ENCODE data around the gene KRT33B. TPM values are rescaled to one million over a fixed set of nuclear protein-coding genes. Genes with fewer than 3 reads are reported as not detected.
"Not testable (repeated sequence)": the region's sequence is repeated elsewhere in the genome, so short reads cannot be mapped to it uniquely, and the experiment has no call there.

Gene KRT33B
- total RNA-seq, 4 donors from 2014 or later: not detected

DNA sequence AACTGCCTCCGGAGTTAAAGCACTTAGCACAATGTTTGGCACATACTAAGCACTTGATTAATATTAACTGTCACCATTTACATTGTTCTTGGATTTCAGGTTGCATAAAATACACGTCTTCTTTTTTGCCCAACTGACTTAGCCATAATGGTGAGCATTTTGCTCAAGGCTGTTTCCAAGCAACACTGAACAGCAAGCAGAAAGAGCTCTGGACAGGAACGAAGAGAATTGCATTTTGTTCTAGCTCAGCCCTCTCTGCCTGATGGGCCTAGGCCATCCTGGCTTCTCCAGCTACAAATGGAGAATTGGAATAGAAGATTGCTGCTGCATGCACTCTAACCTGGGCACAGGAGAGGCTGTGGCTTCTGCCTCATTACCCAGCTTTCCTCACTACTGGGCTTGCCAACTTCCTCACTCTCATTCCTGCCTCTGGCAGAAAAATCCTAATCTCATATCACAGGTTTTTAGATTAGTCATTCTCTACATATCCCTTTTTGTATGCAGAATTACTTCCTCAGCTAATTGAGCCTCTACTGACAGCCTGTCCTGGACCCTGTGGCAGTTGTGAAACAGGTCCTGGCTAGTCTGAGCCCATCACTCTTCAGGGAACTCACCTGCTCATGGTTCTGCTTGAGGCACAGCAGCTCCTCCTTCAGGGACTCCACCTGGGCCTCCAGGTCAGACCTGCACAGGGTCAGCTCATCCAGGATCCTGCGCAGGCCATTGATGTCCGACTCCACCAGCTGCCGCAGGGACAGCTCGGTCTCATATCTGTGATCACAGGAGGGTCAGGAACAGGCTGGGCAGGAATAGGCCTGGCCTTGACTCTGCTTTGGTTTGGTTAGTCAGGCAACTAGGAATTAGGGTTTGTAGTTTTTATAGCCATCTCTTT lies 21.5 kb downstream of the KRT33B start:
- DNase-seq: no peak
- Histone ChIP-seq H3K36me3 (no peaks in the 10 kb centered on the region), H3K4me3 (no peak overlapping the region), H3K27me3 (no peaks in the 10 kb centered on the region), H3K4me1 (no peaks in the 10 kb centered on the region), H3K9me3 (no peaks in the 10 kb centered on the region), H3K27ac (no peak overlapping the region)
- intact Hi-C loops (cut with DNase I; ENCODE audit: low total_unique reads): no loop called here
- TF ChIP-seq, protein P1, sequence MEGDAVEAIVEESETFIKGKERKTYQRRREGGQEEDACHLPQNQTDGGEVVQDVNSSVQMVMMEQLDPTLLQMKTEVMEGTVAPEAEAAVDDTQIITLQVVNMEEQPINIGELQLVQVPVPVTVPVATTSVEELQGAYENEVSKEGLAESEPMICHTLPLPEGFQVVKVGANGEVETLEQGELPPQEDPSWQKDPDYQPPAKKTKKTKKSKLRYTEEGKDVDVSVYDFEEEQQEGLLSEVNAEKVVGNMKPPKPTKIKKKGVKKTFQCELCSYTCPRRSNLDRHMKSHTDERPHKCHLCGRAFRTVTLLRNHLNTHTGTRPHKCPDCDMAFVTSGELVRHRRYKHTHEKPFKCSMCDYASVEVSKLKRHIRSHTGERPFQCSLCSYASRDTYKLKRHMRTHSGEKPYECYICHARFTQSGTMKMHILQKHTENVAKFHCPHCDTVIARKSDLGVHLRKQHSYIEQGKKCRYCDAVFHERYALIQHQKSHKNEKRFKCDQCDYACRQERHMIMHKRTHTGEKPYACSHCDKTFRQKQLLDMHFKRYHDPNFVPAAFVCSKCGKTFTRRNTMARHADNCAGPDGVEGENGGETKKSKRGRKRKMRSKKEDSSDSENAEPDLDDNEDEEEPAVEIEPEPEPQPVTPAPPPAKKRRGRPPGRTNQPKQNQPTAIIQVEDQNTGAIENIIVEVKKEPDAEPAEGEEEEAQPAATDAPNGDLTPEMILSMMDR (IDR thresholded peaks at IDR 0.05): no peak
- no peak for TF ChIP-seq POLR2A (IDR thresholded peaks at IDR 0.05)

DNA sequence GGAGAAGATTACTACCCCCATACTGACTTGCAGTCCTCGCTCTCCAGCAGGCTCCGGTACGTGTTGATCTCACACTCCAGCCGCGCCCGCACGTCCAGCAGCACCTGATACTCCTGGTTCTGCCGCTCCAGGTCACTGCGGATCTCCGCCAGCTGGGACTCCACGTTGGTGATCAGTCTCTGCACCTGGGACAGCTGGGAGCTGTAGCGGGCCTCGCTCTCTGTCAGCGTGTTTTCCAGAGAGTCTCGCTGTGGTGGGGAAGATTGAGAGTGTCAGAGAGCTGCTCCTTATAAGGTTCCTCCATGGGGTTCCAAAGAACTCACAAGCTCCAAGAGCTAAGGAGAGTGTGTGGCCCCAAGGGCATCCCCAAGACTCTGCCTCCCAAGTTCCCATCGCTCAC lies 23.2 kb downstream of the KRT33B start:
- DNase-seq; H3K27me3 ChIP-seq; H3K4me3 ChIP-seq; H3K36me3 ChIP-seq; H3K9me3 ChIP-seq; H3K27ac ChIP-seq; intact Hi-C loops (cut with DNase I; ENCODE audit: low total_unique reads); H3K4me1 ChIP-seq: not testable (repeated sequence)

DNA sequence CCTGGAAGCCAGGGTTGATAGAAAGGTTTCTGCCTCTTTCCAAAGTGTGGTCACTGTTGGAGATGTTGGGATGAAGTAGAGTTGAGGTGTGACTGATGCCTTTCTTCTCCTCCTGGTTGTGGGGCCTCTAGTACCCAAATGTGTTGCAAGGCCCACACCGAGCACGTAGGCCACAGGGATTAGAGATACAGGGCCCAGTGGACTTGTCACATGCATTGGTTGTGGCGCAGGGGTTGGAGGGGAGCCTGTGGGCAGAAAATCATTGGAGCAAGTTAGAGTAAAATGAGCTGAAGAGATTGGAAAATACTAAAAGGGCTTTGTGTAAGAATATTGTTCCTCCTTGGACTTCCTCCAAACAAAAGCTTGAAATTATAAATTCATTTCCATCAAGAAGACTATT lies 23.6 kb downstream of the KRT33B start:
- no peaks in the 10 kb centered on the region for H3K36me3 ChIP-seq
- intact Hi-C loops (cut with DNase I; ENCODE audit: low total_unique reads): no loop called here
- no peak overlapping the region for H3K27ac ChIP-seq
- no peaks in the 10 kb centered on the region for H3K4me1 ChIP-seq
- H3K4me3 ChIP-seq: no peak overlapping the region
- TF ChIP-seq POLR2A (IDR thresholded peaks at IDR 0.05): no peak
- TF ChIP-seq, protein P1 (IDR thresholded peaks at IDR 0.05): no peak
- H3K9me3 ChIP-seq: no peaks in the 10 kb centered on the region
- no peak for DNase-seq
- no peaks in the 10 kb centered on the region for H3K27me3 ChIP-seq

DNA sequence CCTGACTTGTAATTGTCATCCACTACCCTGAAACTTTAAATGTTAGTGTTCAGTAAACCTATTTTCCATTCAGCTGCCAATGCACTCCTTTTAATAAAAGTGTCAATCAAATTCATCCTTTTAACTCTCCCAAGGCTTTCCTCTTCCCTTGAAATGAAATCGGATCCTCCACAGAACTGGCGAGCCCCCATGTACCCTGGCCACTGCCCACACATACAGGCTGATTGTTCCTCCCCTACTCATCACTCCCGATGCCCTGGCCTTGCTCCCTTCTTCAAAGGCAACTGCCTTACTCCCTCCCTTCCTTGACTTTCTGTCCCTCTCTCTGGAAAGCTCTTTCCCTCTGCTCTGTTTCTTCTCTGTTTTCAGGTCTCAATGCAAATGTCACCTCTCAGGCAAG lies 26.6 kb downstream of the KRT33B start:
- Histone ChIP-seq H3K4me1 (no peaks in the 10 kb centered on the region), H3K9me3 (no peaks in the 10 kb centered on the region), H3K4me3 (no peak overlapping the region), H3K27me3 (no peaks in the 10 kb centered on the region), H3K36me3 (no peaks in the 10 kb centered on the region), H3K27ac (no peak overlapping the region)
- DNase-seq: no peak
- no peak for TF ChIP-seq POLR2A (IDR thresholded peaks at IDR 0.05)
- TF ChIP-seq, protein P1 (IDR thresholded peaks at IDR 0.05): no peak
- intact Hi-C loops (cut with DNase I; ENCODE audit: low total_unique reads): no loop called here

DNA sequence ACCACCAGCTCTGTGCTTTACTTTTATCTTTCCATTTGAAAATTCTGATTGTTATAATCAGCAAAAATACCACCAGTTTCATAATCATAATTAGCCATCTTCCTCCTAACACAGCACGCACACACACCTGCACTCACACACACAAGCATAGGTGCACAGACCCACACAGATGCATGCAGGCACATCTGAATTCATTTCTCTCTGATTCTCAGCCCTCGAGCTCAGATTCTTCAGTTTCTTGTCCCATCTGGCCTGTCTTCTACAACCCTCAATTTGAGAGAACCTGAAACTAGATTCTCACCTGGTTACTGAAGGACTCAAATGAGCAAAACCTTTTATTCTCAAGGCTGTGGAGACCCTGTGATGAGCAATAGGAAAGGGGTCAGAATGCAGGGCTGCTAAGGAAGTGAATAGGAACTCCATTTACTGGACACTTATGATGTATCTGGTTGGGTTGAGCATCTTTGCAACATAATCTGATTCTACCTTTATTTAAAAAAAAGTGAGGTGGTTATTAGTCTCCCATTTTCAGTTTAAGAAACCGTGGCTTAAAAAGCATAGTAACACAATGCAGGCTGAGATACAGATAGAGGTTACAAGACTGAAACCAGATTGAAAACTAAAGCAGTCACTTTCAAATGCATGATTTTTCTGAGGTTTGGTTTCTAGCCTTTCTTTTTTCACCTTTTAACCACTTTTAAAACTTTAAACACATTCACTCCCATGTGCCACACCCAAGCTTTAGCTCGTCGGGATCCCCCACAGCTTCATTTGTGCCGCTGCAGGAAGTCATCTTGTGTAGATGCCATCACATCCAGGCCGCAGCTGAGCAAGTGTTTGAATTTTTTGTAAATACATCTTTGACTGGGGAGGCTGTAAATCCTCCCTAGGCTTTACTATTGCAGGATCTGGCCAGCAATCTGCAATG lies 28.4 kb downstream of the KRT33B start:
- intact Hi-C loops (cut with DNase I; ENCODE audit: low total_unique reads): no loop called here
- no peak for TF ChIP-seq POLR2A (IDR thresholded peaks at IDR 0.05)
- TF ChIP-seq, protein P1 (IDR thresholded peaks at IDR 0.05): no peak
- H3K27me3 ChIP-seq: no peaks in the 10 kb centered on the region
- DNase-seq: no peak
- no peaks in the 10 kb centered on the region for H3K9me3 ChIP-seq
- H3K36me3 ChIP-seq: no peaks in the 10 kb centered on the region
- no peak overlapping the region for H3K4me3 ChIP-seq
- no peaks in the 10 kb centered on the region for H3K4me1 ChIP-seq
- no peak overlapping the region for H3K27ac ChIP-seq
